ENCODE data around the gene PDE10A.

PDE10A gene

GRCh38 chr6:165649166-165650137 lies 13.6 kb downstream of the PDE10A start:
- Histone ChIP-seq H3K36me3 (ENCODE audit: low read length) (no peaks in the 10 kb centered on the region), H3K79me2 (ENCODE audit: insufficient read depth, low read length) (no peaks in the 10 kb centered on the region), H3F3A (ENCODE audit: insufficient read depth) (no peaks in the 10 kb centered on the region), H3K9me3 (ENCODE audit: insufficient read depth, low read length) (no peaks in the 10 kb centered on the region), H4K20me1 (ENCODE audit: low read depth, low read length) (no peaks in the 10 kb centered on the region), H3K9ac (ENCODE audit: low read length) (no peak overlapping the region), H3K27me3 (ENCODE audit: low read length) (no peaks in the 10 kb centered on the region), H3K27ac (ENCODE audit: low read depth, low read length) (no peak overlapping the region), H3K4me3 (ENCODE audit: insufficient read depth, low read length, poor library complexity, severe bottlenecking) (no peak overlapping the region), H2AFZ (ENCODE audit: low read depth, low read length, severe bottlenecking) (no peak overlapping the region), H3K4me2 (ENCODE audit: low read depth, low read length, poor library complexity, severe bottlenecking) (no peak overlapping the region), H3K9me2 (replicated peaks; ENCODE audit: insufficient read depth, low read length) (no peaks in the 10 kb centered on the region)
- TF ChIP-seq EZH2phosphoT487 (conservative IDR thresholded peaks at IDR 0.05; ENCODE audit: low read length) (no peak), CTCF (IDR thresholded peaks at IDR 0.05; ENCODE audit: insufficient read depth, low read length, poor library complexity, severe bottlenecking) (no peak)

GRCh38 chr6:165647041-165647440 lies 16.0 kb downstream of the PDE10A start:
- Histone ChIP-seq H3K4me3 (ENCODE audit: insufficient read depth, low read length, poor library complexity, severe bottlenecking) (no peak overlapping the region), H3F3A (ENCODE audit: insufficient read depth) (no peaks in the 10 kb centered on the region), H2AFZ (ENCODE audit: low read depth, low read length, severe bottlenecking) (no peak overlapping the region), H3K9me3 (ENCODE audit: insufficient read depth, low read length) (no peaks in the 10 kb centered on the region), H3K27ac (ENCODE audit: low read depth, low read length) (no peak overlapping the region), H3K27me3 (ENCODE audit: low read length) (no peaks in the 10 kb centered on the region), H3K36me3 (ENCODE audit: low read length) (no peaks in the 10 kb centered on the region), H3K9me2 (replicated peaks; ENCODE audit: insufficient read depth, low read length) (no peaks in the 10 kb centered on the region), H3K9ac (ENCODE audit: low read length) (no peak overlapping the region), H3K4me2 (ENCODE audit: low read depth, low read length, poor library complexity, severe bottlenecking) (no peak overlapping the region), H4K20me1 (ENCODE audit: low read depth, low read length) (no peaks in the 10 kb centered on the region), H3K79me2 (ENCODE audit: insufficient read depth, low read length) (no peaks in the 10 kb centered on the region)
- no peak for TF ChIP-seq EZH2phosphoT487 (conservative IDR thresholded peaks at IDR 0.05; ENCODE audit: low read length)

- no peak overlapping the region for H3K4me2 ChIP-seq (ENCODE audit: low read depth, low read length, poor library complexity, severe bottlenecking)
- H3K36me3 ChIP-seq (ENCODE audit: low read length): no peaks in the 10 kb centered on the region
- H3F3A ChIP-seq (ENCODE audit: insufficient read depth): no peaks in the 10 kb centered on the region
- H3K4me3 ChIP-seq (ENCODE audit: insufficient read depth, low read length, poor library complexity, severe bottlenecking): no peak overlapping the region
- TF ChIP-seq EZH2phosphoT487 (conservative IDR thresholded peaks at IDR 0.05; ENCODE audit: low read length) (no peak), CTCF (IDR thresholded peaks at IDR 0.05; ENCODE audit: insufficient read depth, low read length, poor library complexity, severe bottlenecking) (no peak)
- no peaks in the 10 kb centered on the region for H3K9me3 ChIP-seq (ENCODE audit: insufficient read depth, low read length)
- H3K9me2 ChIP-seq (replicated peaks; ENCODE audit: insufficient read depth, low read length): no peaks in the 10 kb centered on the region
- no peak overlapping the region for H3K27ac ChIP-seq (ENCODE audit: low read depth, low read length)
- no peaks in the 10 kb centered on the region for H4K20me1 ChIP-seq (ENCODE audit: low read depth, low read length)
- H2AFZ ChIP-seq (ENCODE audit: low read depth, low read length, severe bottlenecking): no peak overlapping the region
- no peaks in the 10 kb centered on the region for H3K79me2 ChIP-seq (ENCODE audit: insufficient read depth, low read length)
- H3K27me3 ChIP-seq (ENCODE audit: low read length): no peaks in the 10 kb centered on the region
- H3K9ac ChIP-seq (ENCODE audit: low read length): no peak overlapping the region
Observed at GRCh38 chr6:165645919-165646318, 17.1 kb downstream of the PDE10A start.
